Suppressor macrophage treated with lipopolysaccharide for 1 hour (primary cell): Measurements from ENCODE around the gene IGFBPL1.
"Not testable (repeated sequence)": the region's sequence is repeated elsewhere in the genome, so short reads cannot be mapped to it uniquely, and the experiment has no call there.

Experiments
- DNase-seq, 3 donors: peaks; one replicate each; pipeline ENCODE4 v3.0.0-alpha.2; 2020 to 2022

Gene IGFBPL1

GRCh38 chr9:38395653-38396370 lies 28.4 kb downstream of the IGFBPL1 start:
- no peak for DNase-seq

DNA sequence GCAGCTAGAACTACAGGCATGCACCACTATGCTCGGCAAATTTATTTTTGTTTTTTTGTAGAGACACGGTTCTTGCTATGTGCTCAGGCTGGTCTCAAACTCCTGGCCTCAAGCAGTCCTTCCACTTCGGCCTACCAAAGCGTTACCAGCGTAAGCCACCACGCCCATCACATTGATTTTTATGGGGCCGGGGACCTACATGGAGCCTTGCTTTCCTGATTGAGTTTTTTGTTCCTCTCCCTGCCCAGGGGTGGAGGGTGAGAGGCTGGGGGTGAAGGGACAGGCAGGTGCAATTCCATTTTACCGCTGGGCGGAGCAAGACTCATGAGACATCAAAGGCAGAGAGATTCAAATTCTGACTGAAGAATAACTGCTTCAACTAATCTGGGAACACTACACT lies 29.8 kb downstream of the IGFBPL1 start:
- no peak for DNase-seq

DNA sequence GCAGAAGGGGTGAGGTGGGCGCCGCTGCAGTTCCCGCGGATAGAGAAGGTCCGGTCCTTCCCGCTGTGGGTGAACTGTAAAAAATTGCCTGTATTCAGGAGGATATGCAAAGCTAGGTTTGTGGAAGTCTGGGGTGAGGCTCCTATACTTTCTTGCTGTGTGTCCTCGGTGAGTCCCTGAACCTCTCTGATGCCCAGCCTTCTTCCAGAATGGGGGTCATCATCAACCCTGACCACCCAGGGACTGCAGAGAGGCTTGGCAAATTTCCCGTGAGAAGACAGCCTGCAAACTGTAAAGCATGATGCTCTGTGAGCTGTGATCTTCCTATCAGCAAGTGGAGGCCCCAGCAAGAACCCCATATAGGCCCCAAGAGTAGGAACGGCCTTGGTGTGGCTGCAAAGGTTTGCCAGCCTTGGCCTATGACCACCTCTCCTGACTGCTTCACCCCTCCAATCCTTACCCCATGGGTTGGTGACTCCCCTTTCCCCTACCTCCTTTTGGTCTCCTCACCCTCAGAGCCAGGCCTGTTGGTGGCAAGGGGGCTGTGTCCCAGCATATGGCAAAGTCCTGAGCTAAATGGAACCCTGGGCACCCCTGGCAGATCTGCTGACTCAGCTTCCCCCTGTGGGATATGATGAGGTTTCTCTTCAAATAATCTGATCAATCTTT lies 31.0 kb downstream of the IGFBPL1 start:
- no peak for DNase-seq

- peak; percentile 90 to 95 (median 93) for DNase-seq
Observed at GRCh38 chr9:38392235-38393127, 31.8 kb downstream of the IGFBPL1 start, which contains the start of gene ALDH1B1. TSS of gene ALDH1B1 (plus strand) at chr9:38392702. CDS start at chr9:38395749, 3,047 bp downstream.

DNA sequence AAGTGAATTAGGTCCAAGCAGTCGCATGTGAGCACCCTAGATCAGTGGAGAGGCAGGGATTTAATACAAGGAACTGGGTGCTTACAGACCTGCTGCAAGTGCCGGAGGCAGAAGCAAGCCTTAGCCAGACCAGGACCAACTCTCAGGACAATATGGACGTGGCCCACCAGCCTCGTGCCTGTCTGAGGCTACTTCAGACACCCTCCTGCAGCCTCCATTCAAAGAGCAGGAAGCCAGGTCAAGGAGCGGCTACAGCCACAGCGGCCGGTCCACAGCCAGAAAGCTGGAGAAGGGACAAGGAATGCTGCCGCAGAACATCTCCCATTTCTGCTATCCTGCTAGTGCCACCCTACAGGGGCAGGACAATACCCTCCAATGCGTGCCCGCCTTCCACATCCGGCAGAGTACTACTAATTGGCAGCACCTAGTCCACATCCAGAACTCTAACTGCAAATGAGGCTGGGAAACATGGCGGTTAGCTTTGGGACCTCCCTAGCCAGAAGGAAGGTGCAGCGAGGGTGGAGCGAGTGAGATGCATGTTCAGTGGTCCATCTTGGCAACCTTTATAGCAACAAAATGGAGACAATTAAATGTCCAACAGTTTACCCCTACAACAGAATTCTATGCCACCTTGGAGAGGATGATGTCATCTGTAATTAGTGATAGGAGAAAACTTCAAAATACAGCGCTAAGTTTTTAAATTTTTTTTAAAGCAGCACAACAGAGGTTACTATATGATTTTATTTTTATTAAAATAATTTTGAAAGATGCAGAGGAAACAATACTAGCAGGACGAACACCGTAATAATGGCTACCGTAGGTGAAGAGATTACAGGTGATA lies 32.8 kb downstream of the IGFBPL1 start:
- DNase-seq, result no peak

DNA sequence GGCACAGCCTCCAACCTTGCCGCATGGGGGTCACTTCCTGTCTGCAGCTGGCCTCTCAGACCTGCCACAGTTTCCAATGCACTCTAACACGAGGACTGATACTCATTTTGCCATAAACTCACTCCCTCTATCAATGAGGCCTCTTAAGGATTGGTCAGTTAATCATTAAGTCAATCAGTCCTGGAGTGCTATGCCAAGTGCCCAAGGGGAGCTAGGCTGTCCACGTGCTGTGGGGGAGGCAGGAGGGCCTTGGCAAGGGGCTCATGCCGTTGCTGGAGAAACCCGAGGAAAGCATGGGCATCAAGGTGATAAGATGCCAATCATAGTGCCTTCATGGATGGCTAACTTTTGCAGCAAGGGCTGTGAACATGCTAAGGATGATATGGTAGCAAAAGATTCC lies 33.4 kb downstream of the IGFBPL1 start:
- no peak for DNase-seq

DNA sequence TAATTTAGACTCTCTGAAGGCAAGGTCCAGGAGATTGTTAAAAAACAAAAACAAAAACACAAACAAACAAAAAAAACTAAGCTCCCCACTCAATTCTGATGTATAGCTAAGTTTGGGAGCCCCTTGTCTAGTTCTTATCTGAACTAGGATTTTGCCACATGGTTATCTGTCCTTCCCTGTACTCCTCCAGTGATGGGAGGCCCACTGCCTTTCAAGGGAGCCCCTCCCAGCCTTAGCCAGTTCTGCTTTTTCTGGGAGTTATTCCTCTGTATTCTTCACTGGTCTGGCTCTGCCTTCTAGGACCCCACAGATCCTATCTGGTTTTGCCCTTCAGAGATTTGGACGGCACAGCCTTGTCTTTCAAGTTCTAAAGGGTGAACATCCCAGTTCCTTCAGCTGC lies 33.8 kb downstream of the IGFBPL1 start:
- no peak for DNase-seq

DNA sequence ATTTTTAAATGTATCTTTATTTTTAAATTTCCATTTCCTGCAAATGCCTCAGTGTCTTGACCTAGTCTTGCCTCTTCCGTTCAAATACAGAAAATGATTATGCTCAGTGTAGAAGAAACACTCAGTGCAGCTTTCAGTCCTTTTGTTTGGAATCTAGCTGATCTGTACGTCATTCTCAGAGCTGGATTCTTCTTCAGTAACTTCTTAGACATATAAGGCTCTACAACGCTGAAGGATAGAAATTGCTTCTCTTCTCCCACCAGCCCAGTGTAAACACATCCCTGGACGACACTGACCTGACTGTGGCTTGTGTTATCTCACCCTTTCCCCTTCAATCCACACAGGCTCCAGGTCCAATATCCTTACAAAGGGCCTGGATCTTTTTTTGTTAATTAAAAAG lies 34.9 kb downstream of the IGFBPL1 start:
- no peak for DNase-seq

DNA sequence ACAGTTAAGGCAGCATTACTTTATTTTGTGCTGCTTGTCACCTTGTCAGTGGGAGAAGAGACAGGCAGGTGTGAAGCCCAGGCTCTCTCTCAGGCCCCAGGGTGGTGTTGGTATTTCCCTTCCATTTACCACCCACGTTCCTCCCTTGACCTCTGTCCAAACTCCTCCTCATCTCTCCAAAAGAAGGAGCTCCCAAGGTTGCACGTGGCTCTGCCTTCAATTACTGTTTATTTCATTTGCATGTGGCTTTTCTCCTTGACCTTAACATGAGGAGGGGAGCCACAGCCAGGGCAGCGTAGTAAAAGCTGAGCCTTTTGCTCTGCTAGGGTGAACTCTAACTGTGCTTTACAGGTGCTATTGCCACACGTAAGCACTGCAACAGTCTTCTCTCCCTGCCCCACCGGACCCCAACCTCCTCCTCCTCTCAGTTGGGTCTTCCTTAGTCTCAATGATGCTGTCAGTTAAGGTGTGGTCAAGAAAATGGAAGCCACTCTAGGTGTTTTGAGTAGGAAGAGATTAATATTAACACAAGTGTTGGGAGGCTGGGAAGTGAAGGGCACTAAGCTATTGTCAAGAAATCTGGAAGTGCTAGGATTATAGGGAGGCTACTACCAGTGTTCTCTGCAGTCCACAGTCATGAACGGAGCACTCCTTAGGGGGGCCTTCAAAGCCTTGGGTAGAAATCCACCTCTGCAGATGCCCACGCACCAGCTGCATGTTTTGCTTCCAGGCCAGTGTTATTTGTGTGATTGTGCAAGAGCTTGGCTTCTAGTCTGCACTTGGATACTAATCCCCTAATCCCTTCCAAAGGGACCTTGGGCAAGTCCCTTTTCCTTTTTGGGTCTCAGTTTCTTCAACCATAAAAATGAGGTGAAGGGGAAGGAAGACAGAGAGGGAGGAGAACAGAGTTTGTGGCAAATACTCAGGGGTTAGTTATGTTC lies 35.7 kb downstream of the IGFBPL1 start:
- no peak for DNase-seq

GRCh38 chr9:38387751-38388150 lies 36.5 kb downstream of the IGFBPL1 start:
- DNase-seq, result no peak

DNA sequence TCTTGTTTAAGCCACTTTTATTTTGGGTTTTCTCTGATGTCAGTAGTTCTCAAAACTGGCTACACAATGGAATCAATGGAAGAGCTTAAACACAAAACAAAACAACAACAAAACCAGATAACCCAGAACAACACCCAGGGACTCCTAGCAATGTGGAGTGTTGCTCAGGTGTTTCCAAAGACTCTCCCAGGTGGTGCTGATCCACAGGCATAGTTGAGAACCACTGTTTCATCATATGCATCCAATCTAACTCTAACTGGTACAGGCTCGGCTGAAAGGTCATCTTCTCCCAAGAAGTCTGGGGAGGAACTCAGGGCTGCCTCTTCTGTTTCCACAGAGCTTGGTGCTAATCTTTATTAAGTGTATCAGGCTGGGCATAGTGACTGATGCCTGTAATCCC lies 37.2 kb downstream of the IGFBPL1 start:
- DNase-seq, result no peak

- DNase-seq, result no peak
Observed at GRCh38 chr9:38386319-38386895, 37.8 kb downstream of the IGFBPL1 start.

GRCh38 chr9:38385896-38386295 lies 38.4 kb downstream of the IGFBPL1 start:
- no peak for DNase-seq

GRCh38 chr9:38384990-38385848 lies 39.0 kb downstream of the IGFBPL1 start:
- DNase-seq, result no peak

- no peak for DNase-seq
Observed at GRCh38 chr9:38382141-38382540, 42.1 kb downstream of the IGFBPL1 start.

- no peak for DNase-seq
Observed at GRCh38 chr9:38380872-38381534, 43.3 kb downstream of the IGFBPL1 start.

DNA sequence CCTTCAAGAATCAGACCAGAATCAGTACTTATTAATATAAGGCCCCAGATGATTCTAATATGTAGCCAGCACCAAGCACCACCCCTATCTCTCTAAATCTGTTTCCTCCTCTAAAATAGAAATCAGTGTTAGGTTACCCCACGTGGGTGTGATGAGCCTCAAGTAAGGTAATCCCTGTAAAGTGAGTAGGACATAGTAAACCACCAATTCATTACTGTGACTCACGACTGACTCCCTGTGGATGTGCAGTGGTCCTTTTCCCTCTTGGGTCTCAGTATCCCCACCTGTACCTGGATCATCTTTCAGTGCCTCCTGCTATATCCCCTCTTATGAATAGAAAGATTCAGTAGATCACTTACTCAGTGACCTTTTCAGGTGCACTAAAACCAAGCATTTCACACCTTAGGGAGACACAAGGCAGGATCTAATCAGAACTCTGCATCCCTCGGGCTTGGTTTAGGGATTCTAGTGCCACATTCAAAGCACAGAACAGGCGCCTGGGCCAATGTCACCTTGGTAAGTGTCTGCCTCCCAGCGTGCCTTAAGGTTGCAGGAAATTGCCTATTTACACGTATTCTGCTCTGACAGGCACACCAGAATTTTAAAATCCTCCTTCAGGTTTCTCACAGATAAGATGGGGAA lies 43.9 kb downstream of the IGFBPL1 start:
- no peak for DNase-seq

GRCh38 chr9:38377336-38378083 lies 46.7 kb downstream of the IGFBPL1 start:
- not testable (repeated sequence) for DNase-seq
